ENCODE results near the gene OLFM3. TPM values are rescaled to one million over a fixed set of nuclear protein-coding genes. Genes with fewer than 3 reads are reported as not detected.

OLFM3 gene
- total and polyA plus RNA-seq, 2 donors (not counting 3 experiments of a cell fraction or from before 2014, with no cell fraction given), result not detected

- no peaks in the 10 kb centered on the region for H3K36me3 ChIP-seq (ENCODE audit: control insufficient read depth in 2 of 2, extremely low read depth in 1 of 2, insufficient read depth in 2 of 2, low read length in 2 of 2)
- no peak overlapping the region for H3K27ac ChIP-seq (ENCODE audit: insufficient read depth, low read depth, low read length)
- H3K27me3 ChIP-seq (ENCODE audit: control insufficient read depth in 2 of 2, insufficient read depth in 2 of 2, low read length in 2 of 2), result no peaks in the 10 kb centered on the region
- no peak overlapping the region for H3K4me2 ChIP-seq (ENCODE audit: insufficient read depth, low read length)
- H3K9me1 ChIP-seq (replicated peaks; ENCODE audit: control insufficient read depth, extremely low read depth, insufficient read depth, low read length), result no peaks in the 10 kb centered on the region
- intact Hi-C loops (cut with micrococcal nuclease) (no loop called here), dilution Hi-C loops (cut with MboI; ENCODE audit: extremely low pct_ligation_motif_present, low sequenced_read_pairs) (no loop called here)
- H4K20me1 ChIP-seq (replicated peaks; ENCODE audit: control insufficient read depth, extremely low read depth, insufficient read depth, low read length), result no peaks in the 10 kb centered on the region
- H3K4me1 ChIP-seq (ENCODE audit: control insufficient read depth, extremely low read depth, insufficient read depth, low read length), result no peaks in the 10 kb centered on the region
- H3K4me3 ChIP-seq (replicated peaks in 1 of 3; ENCODE audit: insufficient read depth in 1 of 3, low read depth in 1 of 3, low read length in 3 of 3), result no peak overlapping the region
- ChIA-PET CTCF (no interaction called here), POLR2A (no interaction called here)
- no peak for DNase-seq (ENCODE audit: low read depth, low spot score)
- no peaks in the 10 kb centered on the region for H3K9me3 ChIP-seq (replicated peaks; ENCODE audit: control insufficient read depth, insufficient read depth, low read length)
- H3K79me2 ChIP-seq (ENCODE audit: control insufficient read depth, insufficient read depth, low read length), result no peaks in the 10 kb centered on the region
- FAIRE-seq, result no peak
- H2AFZ ChIP-seq (ENCODE audit: low read depth, low read length), result no peak overlapping the region
- H3K9ac ChIP-seq (replicated peaks; ENCODE audit: extremely low read depth, insufficient read depth, low read length), result no peak overlapping the region
- BruUV-seq (replicated peaks), result no TSS peak
- TF ChIP-seq EZH2 (IDR thresholded peaks at IDR 0.05; ENCODE audit: borderline replicate concordance, low read depth, low read length, severe bottlenecking) (no peak), JUN (IDR thresholded peaks at IDR 0.05; ENCODE audit: borderline replicate concordance, insufficient read depth, insufficient read length, low read depth) (no peak), MAX (IDR thresholded peaks at IDR 0.05; ENCODE audit: insufficient read depth, insufficient read length) (no peak), POLR2A (IDR thresholded peaks at IDR 0.05; ENCODE audit: low read depth, low read length) (no peak), MYC (IDR thresholded peaks at IDR 0.05; ENCODE audit: low read depth, low read length) (no peak), FOS (IDR thresholded peaks at IDR 0.05; ENCODE audit: borderline replicate concordance, insufficient read depth, low read length) (no peak), GATA2 (IDR thresholded peaks at IDR 0.05; ENCODE audit: insufficient read depth, insufficient read length, low read depth, low read length) (no peak), CTCF (IDR thresholded peaks at IDR 0.05; ENCODE audit: extremely low read depth in 1 of 2, insufficient read depth in 1 of 2, low read depth in 1 of 2, low read length in 2 of 2) (no peak), POLR2AphosphoS5 (IDR thresholded peaks at IDR 0.05; ENCODE audit: insufficient read depth, low read depth, low read length) (no peak)
These were observed 112.1 kb downstream of the OLFM3 start for GRCh38 chr1:101884621-101885020.

Data from endothelial cell of umbilical vein (primary cell).